Measurements from ENCODE around the gene ASAP2. TPM values are rescaled to one million over a fixed set of nuclear protein-coding genes. Genes with fewer than 3 reads are reported as not detected.

The ASAP2 gene
- total RNA-seq, 1 experiment from 2014 or later, result 12.6 TPM

DNA sequence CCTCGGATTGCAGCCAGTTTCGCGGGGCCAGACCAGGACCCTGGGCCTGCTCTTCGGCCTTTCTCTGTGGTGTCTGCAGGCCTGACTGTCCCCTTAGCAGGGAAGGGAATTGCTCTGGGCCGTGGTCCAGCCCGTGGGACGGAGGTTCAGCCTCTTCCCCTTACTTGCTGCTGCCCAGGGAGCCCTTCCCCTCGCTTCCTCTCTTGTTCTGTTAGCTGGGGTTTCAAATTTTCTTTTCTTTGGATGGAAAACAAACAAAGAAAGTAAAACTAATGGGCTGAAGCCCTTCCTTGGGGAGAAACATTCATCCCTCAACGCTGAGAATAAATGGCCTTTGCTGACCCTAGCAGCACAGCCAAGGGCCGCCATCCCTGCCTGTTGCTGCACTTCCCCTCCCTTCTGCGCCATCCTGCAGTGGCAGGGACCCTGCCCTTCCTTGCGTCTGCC, 52.4 kb downstream of the ASAP2 start:
- Histone ChIP-seq H4K5ac (ENCODE audit: insufficient read length, low read depth, low read length) (no peak overlapping the region), H3K23me2 (ENCODE audit: insufficient read length, low read depth, low read length, poor library complexity, severe bottlenecking) (no peaks in the 10 kb centered on the region), H2BK15ac (ENCODE audit: low read depth, low read length) (no peak overlapping the region), H4K91ac (ENCODE audit: insufficient read length, low read depth, low read length) (no peak overlapping the region), H3K56ac (ENCODE audit: insufficient read length, low read depth, low read length) (no peak overlapping the region), H2BK12ac (ENCODE audit: insufficient read length, low read depth, low read length) (no peak overlapping the region), H3K9ac (ENCODE audit: extremely low read depth, insufficient read length, low read length) (no peak overlapping the region), H3K79me2 (ENCODE audit: insufficient read depth, low read length) (no peaks in the 10 kb centered on the region), H4K20me1 (ENCODE audit: control insufficient read depth, insufficient read depth, insufficient read length) (no peaks in the 10 kb centered on the region), H3K18ac (ENCODE audit: insufficient read length, low read depth, low read length) (no peak overlapping the region), H3K23ac (ENCODE audit: insufficient read length, low read depth, low read length) (no peak overlapping the region), H3K27me3 (ENCODE audit: insufficient read depth, low read length) (no peaks in the 10 kb centered on the region), H3K9me3 (ENCODE audit: control insufficient read depth, low read depth, low read length) (no peaks in the 10 kb centered on the region), H4K8ac (replicated peaks; ENCODE audit: insufficient read length, low read depth, low read length) (no peak overlapping the region), H3K4me2 (ENCODE audit: insufficient read depth, insufficient read length, low read length) (no peak overlapping the region), H3K4me1 (ENCODE audit: insufficient read depth, low read length) (no peaks in the 10 kb centered on the region), H2BK5ac (ENCODE audit: insufficient read length, low read length) (no peak overlapping the region), H3K14ac (ENCODE audit: insufficient read depth, low read length) (no peak overlapping the region), H3T11ph (ENCODE audit: low read length) (no peak overlapping the region), H3K4ac (ENCODE audit: low read depth, low read length) (no peak overlapping the region), H2AFZ (ENCODE audit: low read length) (no peak overlapping the region), H2BK20ac (ENCODE audit: low read depth, low read length, poor library complexity, severe bottlenecking) (no peak overlapping the region), H2BK120ac (ENCODE audit: low read depth, low read length, poor library complexity, severe bottlenecking) (no peak overlapping the region), H3K79me1 (ENCODE audit: insufficient read depth, low read depth, low read length, poor library complexity, severe bottlenecking) (no peaks in the 10 kb centered on the region), H3K27ac (ENCODE audit: insufficient read length, low read depth, low read length) (no peak overlapping the region), H2AK5ac (ENCODE audit: insufficient read length, low read length) (no peak overlapping the region)
- Mint-ChIP-seq H3K36me3 (ENCODE audit: insufficient read depth in 1 of 3, low read depth in 3 of 3) (no peaks in the 10 kb centered on the region), H3K4me1 (peaks cover 59 to 67% of the 10 kb centered on the region in 2 experiments), H3K27ac (peak overlapping the region; percentile 14 to 84 (median 34); a peak in 3 of 7 replicates), H3K27me3 (ENCODE audit: low read depth) (peaks cover 1% of the 10 kb centered on the region; the same call in 1 of the 2 replicates), H3K4me3 (no peak overlapping the region), H3K9me3 (no peaks in the 10 kb centered on the region)
- TF ChIP-seq, protein P1, sequence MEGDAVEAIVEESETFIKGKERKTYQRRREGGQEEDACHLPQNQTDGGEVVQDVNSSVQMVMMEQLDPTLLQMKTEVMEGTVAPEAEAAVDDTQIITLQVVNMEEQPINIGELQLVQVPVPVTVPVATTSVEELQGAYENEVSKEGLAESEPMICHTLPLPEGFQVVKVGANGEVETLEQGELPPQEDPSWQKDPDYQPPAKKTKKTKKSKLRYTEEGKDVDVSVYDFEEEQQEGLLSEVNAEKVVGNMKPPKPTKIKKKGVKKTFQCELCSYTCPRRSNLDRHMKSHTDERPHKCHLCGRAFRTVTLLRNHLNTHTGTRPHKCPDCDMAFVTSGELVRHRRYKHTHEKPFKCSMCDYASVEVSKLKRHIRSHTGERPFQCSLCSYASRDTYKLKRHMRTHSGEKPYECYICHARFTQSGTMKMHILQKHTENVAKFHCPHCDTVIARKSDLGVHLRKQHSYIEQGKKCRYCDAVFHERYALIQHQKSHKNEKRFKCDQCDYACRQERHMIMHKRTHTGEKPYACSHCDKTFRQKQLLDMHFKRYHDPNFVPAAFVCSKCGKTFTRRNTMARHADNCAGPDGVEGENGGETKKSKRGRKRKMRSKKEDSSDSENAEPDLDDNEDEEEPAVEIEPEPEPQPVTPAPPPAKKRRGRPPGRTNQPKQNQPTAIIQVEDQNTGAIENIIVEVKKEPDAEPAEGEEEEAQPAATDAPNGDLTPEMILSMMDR (conservative IDR thresholded peaks at IDR 0.05), result no peak
- no CpG with 5 or more reads among the region's 12 CpGs for WGBS (ENCODE audit: extremely low coverage, insufficient read length, low lambda C conversion rate)
- DNase-seq, result no peak

Data from H9 (cell line).